ENCODE results near the gene RBP5. TPM values are rescaled to one million over a fixed set of nuclear protein-coding genes. Genes with fewer than 3 reads are reported as not detected.

RBP5 gene
- total and polyA plus RNA-seq, 2 donors (not counting 1 experiment from before 2014, with no cell fraction given), result 1.1 TPM; not detected in 1

DNA sequence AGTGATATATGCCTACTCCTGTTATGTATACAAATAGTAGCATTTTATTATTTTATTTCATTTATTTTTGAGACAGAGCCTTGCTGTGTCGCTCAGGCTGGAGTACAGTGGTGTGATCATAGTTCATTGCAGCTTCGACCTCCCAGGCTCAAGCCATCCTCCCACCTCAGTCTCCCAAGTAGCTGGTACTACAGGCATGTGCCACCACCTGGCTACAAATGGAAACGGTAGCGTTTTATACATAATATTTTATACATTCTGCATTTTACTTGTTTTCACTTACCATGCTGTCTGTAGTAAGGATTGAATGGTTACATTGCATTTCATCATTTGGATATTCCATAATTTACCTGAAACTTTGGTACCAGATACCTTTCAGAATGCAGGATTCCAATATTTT lies 50.5 kb downstream of the RBP5 start:
- CTCF ChIA-PET, result no interaction called here
- no peaks in the 10 kb centered on the region for H4K20me1 ChIP-seq (ENCODE audit: control insufficient read depth, insufficient read depth, low read length, poor library complexity, severe bottlenecking)
- DNase-seq (no peak), ATAC-seq (ENCODE audit: low read depth) (no peak)
- no peaks in the 10 kb centered on the region for H3K79me2 ChIP-seq (ENCODE audit: control insufficient read depth, insufficient read depth, low read length)
- Mint-ChIP-seq H3K27ac (no peak overlapping the region), H3K4me1 (no peaks in the 10 kb centered on the region), H3K27me3 (peaks cover 18% of the 10 kb centered on the region), H3K4me3 (no peak overlapping the region), H3K9me3 (ENCODE audit: insufficient read depth) (peaks cover 1% of the 10 kb centered on the region)
- no peaks in the 10 kb centered on the region for H3K9me3 ChIP-seq (ENCODE audit: control extremely low read depth in 1 of 3, control insufficient read depth in 2 of 3, insufficient read depth in 1 of 3, low read length in 2 of 3)
- intact Hi-C loops (cut with micrococcal nuclease), result no loop called here
- H3K4me2 ChIP-seq (replicated peaks; ENCODE audit: low read depth, low read length, poor library complexity, severe bottlenecking), result no peak overlapping the region
- WGBS (ENCODE audit: insufficient coverage), result 80% methylated on average over 2 of the region's 4 CpGs
- no peak overlapping the region for H3K27ac ChIP-seq (ENCODE audit: low read length in 2 of 2)
- POLR2A ChIA-PET, result no interaction called here
- TF ChIP-seq, protein P1, sequence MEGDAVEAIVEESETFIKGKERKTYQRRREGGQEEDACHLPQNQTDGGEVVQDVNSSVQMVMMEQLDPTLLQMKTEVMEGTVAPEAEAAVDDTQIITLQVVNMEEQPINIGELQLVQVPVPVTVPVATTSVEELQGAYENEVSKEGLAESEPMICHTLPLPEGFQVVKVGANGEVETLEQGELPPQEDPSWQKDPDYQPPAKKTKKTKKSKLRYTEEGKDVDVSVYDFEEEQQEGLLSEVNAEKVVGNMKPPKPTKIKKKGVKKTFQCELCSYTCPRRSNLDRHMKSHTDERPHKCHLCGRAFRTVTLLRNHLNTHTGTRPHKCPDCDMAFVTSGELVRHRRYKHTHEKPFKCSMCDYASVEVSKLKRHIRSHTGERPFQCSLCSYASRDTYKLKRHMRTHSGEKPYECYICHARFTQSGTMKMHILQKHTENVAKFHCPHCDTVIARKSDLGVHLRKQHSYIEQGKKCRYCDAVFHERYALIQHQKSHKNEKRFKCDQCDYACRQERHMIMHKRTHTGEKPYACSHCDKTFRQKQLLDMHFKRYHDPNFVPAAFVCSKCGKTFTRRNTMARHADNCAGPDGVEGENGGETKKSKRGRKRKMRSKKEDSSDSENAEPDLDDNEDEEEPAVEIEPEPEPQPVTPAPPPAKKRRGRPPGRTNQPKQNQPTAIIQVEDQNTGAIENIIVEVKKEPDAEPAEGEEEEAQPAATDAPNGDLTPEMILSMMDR (IDR thresholded peaks at IDR 0.05), result no peak
- TF ChIP-seq EZH2 (IDR thresholded peaks at IDR 0.05; ENCODE audit: borderline replicate concordance, insufficient read depth, low read depth, low read length, poor library complexity, severe bottlenecking), result no peak
- H3K4me1 ChIP-seq (ENCODE audit: control insufficient read depth in 2 of 2, insufficient read depth in 2 of 2, low read length in 2 of 2), result no peaks in the 10 kb centered on the region
- no peak overlapping the region for H2AFZ ChIP-seq (ENCODE audit: insufficient read depth, low read depth, low read length, poor library complexity, severe bottlenecking)
- no peak overlapping the region for H3K4me3 ChIP-seq (ENCODE audit: control extremely low read depth in 1 of 5, extremely low read depth in 1 of 5, insufficient read depth in 1 of 5, low read depth in 2 of 5, low read length in 4 of 5)
- no peaks in the 10 kb centered on the region for H3K36me3 ChIP-seq (replicated peaks in 1 of 2; ENCODE audit: control extremely low read depth in 1 of 2, control insufficient read depth in 1 of 2, extremely low read depth in 1 of 2, insufficient read depth in 2 of 2, low read length in 1 of 2)
- H3K9ac ChIP-seq (ENCODE audit: low read length), result no peak overlapping the region
- H3K27me3 ChIP-seq (replicated peaks in 1 of 4; ENCODE audit: control extremely low read depth in 1 of 4, control insufficient read depth in 3 of 4, insufficient read depth in 4 of 4, low read length in 3 of 4), result no peaks in the 10 kb centered on the region

DNA sequence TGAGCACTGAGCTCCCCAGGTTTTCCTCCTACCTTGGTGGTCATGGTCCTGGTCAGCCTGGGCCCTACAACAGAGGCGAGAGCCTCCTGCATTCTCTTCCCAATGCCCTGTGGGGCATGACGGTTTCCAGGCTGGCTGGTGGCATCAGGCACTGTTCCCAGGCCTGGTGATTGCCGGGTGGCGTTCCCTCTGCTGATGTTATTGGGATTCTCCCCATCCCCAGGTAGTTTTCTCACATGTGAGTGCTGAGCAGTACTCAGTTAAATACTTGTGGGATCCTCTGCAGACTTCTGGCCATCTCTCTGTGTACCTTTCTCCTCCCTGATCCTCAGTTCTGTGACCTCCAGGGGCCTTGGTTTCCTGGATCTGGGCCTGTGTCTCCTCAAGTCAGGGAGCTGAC lies 52.2 kb downstream of the RBP5 start:
- Histone ChIP-seq H3K4me3 (ENCODE audit: control extremely low read depth in 1 of 5, extremely low read depth in 1 of 5, insufficient read depth in 1 of 5, low read depth in 2 of 5, low read length in 4 of 5) (no peak overlapping the region), H3K36me3 (replicated peaks in 1 of 2; ENCODE audit: control extremely low read depth in 1 of 2, control insufficient read depth in 1 of 2, extremely low read depth in 1 of 2, insufficient read depth in 2 of 2, low read length in 1 of 2) (no peaks in the 10 kb centered on the region), H3K9me3 (ENCODE audit: control extremely low read depth in 1 of 3, control insufficient read depth in 2 of 3, insufficient read depth in 1 of 3, low read length in 2 of 3) (no peaks in the 10 kb centered on the region), H4K20me1 (ENCODE audit: control insufficient read depth, insufficient read depth, low read length, poor library complexity, severe bottlenecking) (no peaks in the 10 kb centered on the region), H3K9ac (ENCODE audit: low read length) (no peak overlapping the region), H3K4me2 (replicated peaks; ENCODE audit: low read depth, low read length, poor library complexity, severe bottlenecking) (no peak overlapping the region), H3K79me2 (ENCODE audit: control insufficient read depth, insufficient read depth, low read length) (no peaks in the 10 kb centered on the region), H3K4me1 (ENCODE audit: control insufficient read depth in 2 of 2, insufficient read depth in 2 of 2, low read length in 2 of 2) (no peaks in the 10 kb centered on the region), H3K27ac (ENCODE audit: low read length in 2 of 2) (no peak overlapping the region), H2AFZ (ENCODE audit: insufficient read depth, low read depth, low read length, poor library complexity, severe bottlenecking) (no peak overlapping the region), H3K27me3 (replicated peaks in 1 of 4; ENCODE audit: control extremely low read depth in 1 of 4, control insufficient read depth in 3 of 4, insufficient read depth in 4 of 4, low read length in 3 of 4) (no peaks in the 10 kb centered on the region)
- no peak for ATAC-seq (ENCODE audit: low read depth)
- no peaks in the 10 kb centered on the region for H3K9me3 Mint-ChIP-seq (ENCODE audit: insufficient read depth)
- H3K4me3 Mint-ChIP-seq, result no peak overlapping the region
- DNase-seq, result no peak
- intact Hi-C loops (cut with micrococcal nuclease), result no loop called here
- WGBS (ENCODE audit: insufficient coverage), result 93% methylated on average over 4 of the region's 4 CpGs
- peaks cover 30% of the 10 kb centered on the region for H3K27me3 Mint-ChIP-seq
- H3K27ac Mint-ChIP-seq, result no peak overlapping the region
- POLR2A ChIA-PET, result no interaction called here
- H3K4me1 Mint-ChIP-seq, result no peaks in the 10 kb centered on the region
- TF ChIP-seq, protein P1 (IDR thresholded peaks at IDR 0.05), result no peak
- TF ChIP-seq EZH2 (IDR thresholded peaks at IDR 0.05; ENCODE audit: borderline replicate concordance, insufficient read depth, low read depth, low read length, poor library complexity, severe bottlenecking), result no peak
- CTCF ChIA-PET, result interaction anchor here (1.1 to 1.5 kb wide), 2 partner anchors 11 to 37 kb away, joined by 3 read pairs; no protein-coding TSS in a partner anchor
